HCT116 (cell line): ENCODE results near the gene STK11. TPM values are rescaled to one million over a fixed set of nuclear protein-coding genes. Genes with fewer than 3 reads are reported as not detected.

Experiments
- ATAC-seq: fragments of 200-7000 bp; cut with Tn5 transposase; 2 replicates; pipeline ENCODE4 v1.9.1; 2020; ENCODE audit warnings: mild to moderate bottlenecking, moderate library complexity
- BruUV-seq: library from RNA; stranded (reverse); fragments of 400-500 nt; replicated peaks from 2 replicates; lab custom pipeline; 2021; lab: Mats Ljungman, UMichigan
- CTCF ChIA-PET: fragments of 300-600 bp; sonication (Branson Sonifier 250); formaldehyde crosslinking; loops from one replicate; lab custom pipeline; 2021; ENCODE audit warnings: antibody characterized with exemption; lab: Charles Lee
- POLR2A ChIA-PET: fragments of 300-600, 350-600 bp; sonication (Branson Sonifier 250); formaldehyde crosslinking; loops from one replicate; lab custom pipeline; 2021; ENCODE audit warnings: antibody characterized with exemption; lab: Charles Lee
- RAD21 ChIA-PET, 2 experiments: fragments of 300-600 bp; sonication (Branson Sonifier 250); formaldehyde crosslinking; loops; one replicate each; lab custom pipeline; 2023; ENCODE audit warnings: low total read pairs in 2 of 2; ENCODE audit not compliant: uncharacterized antibody in 2 of 2, unreplicated experiment in 2 of 2, low non-redundant PET in 1 of 2; lab: Charles Lee
- DNase-seq: peaks from one replicate; pipeline ENCODE4 v3.0.0-alpha.2; 2010; ENCODE audit warnings: low read depth, low spot score
- H2AFZ ChIP-seq: fragments of 200-600 bp; shearing (Covaris generic), sonication (generic); 2 replicates; pipeline ENCODE4 v1.6.1; 2017; ENCODE audit warnings: low read depth, mixed run types, mixed read lengths, antibody characterized with exemption, low read length; ENCODE audit not compliant: poor library complexity, severe bottlenecking
- H3K27ac ChIP-seq: 2 replicates; pipeline ENCODE4 v1.5.1; 2012; ENCODE audit warnings: low read depth, low read length
- H3K27me3 ChIP-seq: fragments of 200-600 bp; sonication (generic); 2 replicates; pipeline ENCODE4 v1.6.1; 2016; ENCODE audit warnings: mixed run types, low read length, mixed read lengths; ENCODE audit not compliant: insufficient read depth
- H3K36me3 ChIP-seq, 2 experiments: fragments of 200-500 bp in 1 of 2; fragments of 200-600 bp in 1 of 2; sonication (Bioruptor generic) in 1 of 2; sonication (generic) in 1 of 2; 2 replicates each; pipeline versions ENCODE4 v1.5.1 to v1.6.1; 2014 to 2016; ENCODE audit warnings: low read length in 2 of 2, inconsistent platforms in 1 of 2, mixed read lengths in 1 of 2, mixed run types in 1 of 2; ENCODE audit not compliant: insufficient read depth in 2 of 2, control insufficient read depth in 1 of 2
- H3K4me1 ChIP-seq, 2 experiments: fragments of 200-600 bp in 1 of 2; sonication (generic) in 1 of 2; 2 replicates each; pipeline versions ENCODE4 v1.5.1 to v1.6.1; 2012 to 2017; ENCODE audit warnings: low read length in 2 of 2, inconsistent platforms in 1 of 2, mild to moderate bottlenecking in 1 of 2, mixed read lengths in 1 of 2, mixed run types in 1 of 2, moderate library complexity in 1 of 2; ENCODE audit not compliant: insufficient read depth in 2 of 2, control insufficient read depth in 1 of 2
- H3K4me2 ChIP-seq: fragments of 200-600 bp; sonication (generic); 2 replicates; pipeline ENCODE4 v1.6.1; 2017; ENCODE audit warnings: mixed run types, low read length, mixed read lengths
- H3K4me3 ChIP-seq, 2 experiments: fragments of 200-600 bp in 1 of 2; sonication (generic) in 1 of 2; replicated peaks in 1 of 2; 2 replicates each; pipeline ENCODE4 v1.5.1; 2011 to 2016; ENCODE audit warnings: low read length in 2 of 2, control low read depth in 1 of 2, low read depth in 1 of 2, mild to moderate bottlenecking in 1 of 2, mixed read lengths in 1 of 2, mixed run types in 1 of 2
- H3K79me2 ChIP-seq: fragments of 200-600 bp; sonication (generic); 2 replicates; pipeline ENCODE4 v1.6.1; 2017; ENCODE audit warnings: mild to moderate bottlenecking, mixed run types, low read length, moderate library complexity, mixed read lengths; ENCODE audit not compliant: insufficient read depth
- H3K9ac ChIP-seq: fragments of 200-600 bp; sonication (generic); 2 replicates; pipeline ENCODE4 v1.6.1; 2016; ENCODE audit warnings: low read length, mixed read lengths
- H3K9me2 ChIP-seq: fragments of 200-600 bp; sonication (generic), shearing (Covaris generic); 2 replicates; pipeline ENCODE4 v1.6.1; 2017; ENCODE audit warnings: mixed run types, mild to moderate bottlenecking, moderate library complexity; ENCODE audit not compliant: insufficient read depth
- H3K9me3 ChIP-seq, 2 experiments: fragments of 200-500 bp in 1 of 2; fragments of 200-600 bp in 1 of 2; sonication (Bioruptor generic) in 1 of 2; sonication (generic) in 1 of 2; 2 replicates each; pipeline ENCODE4 v1.6.1; 2014 to 2017; ENCODE audit warnings: low read length in 2 of 2, mixed read lengths in 2 of 2, inconsistent platforms in 1 of 2, low read depth in 1 of 2, mild to moderate bottlenecking in 1 of 2, mixed run types in 1 of 2, moderate library complexity in 1 of 2; ENCODE audit not compliant: control insufficient read depth in 1 of 2, insufficient read depth in 1 of 2
- H4K20me1 ChIP-seq: fragments of 200-600 bp; sonication (generic), shearing (Covaris generic); 2 replicates; pipeline ENCODE4 v1.6.1; 2017; ENCODE audit warnings: mixed run types, mild to moderate bottlenecking, moderate library complexity; ENCODE audit not compliant: insufficient read depth
- CEBPB ChIP-seq: IDR thresholded peaks from 2 replicates; pipeline ENCODE4 v1.6.1; 2012; ENCODE audit warnings: low read depth
- EGR1 ChIP-seq: IDR thresholded peaks from 2 replicates; pipeline ENCODE4 v1.6.1; 2012; ENCODE audit warnings: low read depth
- EZH2 ChIP-seq: fragments of 200-600 bp; sonication (generic); IDR thresholded peaks from 2 replicates; pipeline ENCODE4 v1.6.1; 2017; ENCODE audit warnings: antibody characterized with exemption, mixed run types
- EZH2phosphoT487 ChIP-seq: fragments of 200-600 bp; IDR thresholded peaks from 2 replicates; pipeline ENCODE4 v1.6.1; 2018; ENCODE audit warnings: antibody characterized with exemption, borderline replicate concordance
- JUND ChIP-seq: IDR thresholded peaks from 2 replicates; pipeline ENCODE4 v1.6.1; 2012
- RAD21 ChIP-seq: IDR thresholded peaks from 2 replicates; pipeline ENCODE4 v1.6.1; 2012; ENCODE audit warnings: low read depth, mild to moderate bottlenecking
- REST ChIP-seq: IDR thresholded peaks from 2 replicates; pipeline ENCODE4 v1.6.1; 2012; ENCODE audit warnings: low read depth
- SIN3A ChIP-seq: IDR thresholded peaks from 2 replicates; pipeline ENCODE4 v1.6.1; 2012; ENCODE audit warnings: low read depth
- SP1 ChIP-seq: IDR thresholded peaks from 2 replicates; pipeline ENCODE4 v1.6.1; 2012; ENCODE audit warnings: low read depth
- SRF ChIP-seq: IDR thresholded peaks from 2 replicates; pipeline ENCODE4 v1.6.1; 2012; ENCODE audit warnings: low read depth
- TCF7L2 ChIP-seq: IDR thresholded peaks from 2 replicates; pipeline ENCODE4 v1.7.0; 2011; ENCODE audit warnings: borderline replicate concordance, inconsistent platforms; ENCODE audit not compliant: insufficient read depth, insufficient read length; ENCODE audit errors: extremely low read depth
- ZBTB33 ChIP-seq: IDR thresholded peaks from 2 replicates; pipeline ENCODE4 v1.6.1; 2011; ENCODE audit warnings: mild to moderate bottlenecking, low read length, moderate library complexity; ENCODE audit not compliant: insufficient replicate concordance; ENCODE audit errors: extremely low read depth
- ZFX ChIP-seq: fragments of 450-650 bp; IDR thresholded peaks from 2 replicates; pipeline ENCODE4 v1.6.1; 2017
- intact Hi-C: fragments of 100-400 bp; cut with micrococcal nuclease; formaldehyde crosslinking; loops from 2 replicates; pipeline ENCODE4 v1.10.0; 2022
- total RNA-seq: library from RNA; stranded (reverse); gene quantifications from one replicate; pipeline ENCODE4 v1.2.1, GENCODE V29; 2021; ENCODE audit not compliant: unreplicated experiment

Gene STK11
- total RNA-seq, 1 experiment from 2014 or later = 86.9 TPM

GRCh38 chr19:1162404-1163282, 42.9 kb upstream of the STK11 start:
- BruUV-seq = no TSS peak
- RAD21 ChIA-PET = no interaction called here
- no peak overlapping the region for H3K4me2 ChIP-seq
- no peaks in the 10 kb centered on the region for H3K9me3 ChIP-seq
- H3K9me2 ChIP-seq = no peaks in the 10 kb centered on the region
- DNase-seq (no peak), ATAC-seq (no peak)
- intact Hi-C loops = no loop called here
- H3K36me3 ChIP-seq = peaks cover 3 to 11% of the 10 kb centered on the region in 2 experiments; a peak in 2 of 4 replicates
- H2AFZ ChIP-seq = no peak overlapping the region
- POLR2A ChIA-PET = no interaction called here
- TF ChIP-seq TCF7L2 (no peak), REST (no peak), SRF (no peak), EZH2 (no peak), RAD21 (no peak), ZBTB33 (no peak), ZFX (no peak), SIN3A (no peak), CEBPB (no peak), SP1 (no peak), EGR1 (no peak), JUND (no peak), EZH2phosphoT487 (no peak)
- no peak overlapping the region for H3K27ac ChIP-seq
- peaks cover 10 to 13% of the 10 kb centered on the region in 2 experiments; a peak in 3 of 4 replicates for H3K4me1 ChIP-seq
- H4K20me1 ChIP-seq = no peaks in the 10 kb centered on the region
- H3K27me3 ChIP-seq = no peaks in the 10 kb centered on the region
- peaks cover 79% of the 10 kb centered on the region for H3K79me2 ChIP-seq
- CTCF ChIA-PET = no interaction called here
- H3K9ac ChIP-seq = no peak overlapping the region
- H3K4me3 ChIP-seq = no peak overlapping the region
